Cardiac muscle cell (in vitro differentiated cells and primary cell): ENCODE results near the gene HTR4. TPM values are rescaled to one million over a fixed set of nuclear protein-coding genes. Genes with fewer than 3 reads are reported as not detected.
"Not testable (repeated sequence)": the region's sequence is repeated elsewhere in the genome, so short reads cannot be mapped to it uniquely, and the experiment has no call there.

Experiments used
- DNase-seq, 2 donors: peaks; one replicate each; pipeline versions ENCODE4 v3.0.0 to v3.0.0-alpha.2; 2010 to 2017; ENCODE audit warnings: low read depth in 1 of 2, low spot score in 1 of 2
- H3K27ac ChIP-seq: fragments of 200-600 bp; sonication (generic); 2 replicates; pipeline ENCODE4 v1.5.1; 2016
- H3K27me3 ChIP-seq: fragments of 200-600 bp; sonication (generic); 2 replicates; pipeline ENCODE4 v1.6.0; 2016; ENCODE audit warnings: control low read depth
- H3K36me3 ChIP-seq: fragments of 200-600 bp; sonication (generic); 2 replicates; pipeline ENCODE4 v1.5.1; 2016; ENCODE audit warnings: control low read depth
- H3K4me1 ChIP-seq: fragments of 200-600 bp; sonication (generic); 2 replicates; pipeline ENCODE4 v1.8.1; 2017; ENCODE audit warnings: low read depth, mild to moderate bottlenecking, mixed run types
- H3K4me3 ChIP-seq: fragments of 200-600 bp; sonication (generic); 2 replicates; pipeline ENCODE4 v1.5.1; 2016; ENCODE audit warnings: mild to moderate bottlenecking
- H3K9me3 ChIP-seq: fragments of 200-600 bp; sonication (generic); 2 replicates; pipeline ENCODE4 v1.5.1; 2017; ENCODE audit warnings: low read depth, mild to moderate bottlenecking, control low read depth
- CTCF ChIP-seq: IDR thresholded peaks from 2 replicates; pipeline ENCODE4 v1.5.1; 2012; ENCODE audit warnings: low read depth, mild to moderate bottlenecking, low read length
- polyA plus RNA-seq: library from polyadenylated mRNA; unstranded; fragments of >200 nt; fragmentation: Nextera tagmentation; extraction: Ambion mirVana; gene quantifications from 2 replicates; pipeline ENCODE4 v1.2.1, GENCODE V29; 2016
- total RNA-seq: library from RNA; depleted of rRNA; stranded (reverse); fragments of >200 nt; gene quantifications from 2 replicates; pipeline ENCODE4 v1.2.3, GENCODE V29; 2016

HTR4 gene
- total and polyA plus RNA-seq, 2 experiments from 2014 or later = 0.82 to 2.3 TPM

GRCh38 chr5:148482196-148482595 lies 172.1 kb downstream of the HTR4 start:
- no peaks in the 10 kb centered on the region for H3K27me3 ChIP-seq
- H3K9me3 ChIP-seq = no peaks in the 10 kb centered on the region
- TF ChIP-seq CTCF = no peak
- H3K27ac ChIP-seq = no peak overlapping the region
- H3K4me1 ChIP-seq = no peaks in the 10 kb centered on the region
- peak in 1 of 2 donors; percentile 28 for DNase-seq
- no peak overlapping the region for H3K4me3 ChIP-seq
- no peaks in the 10 kb centered on the region for H3K36me3 ChIP-seq

GRCh38 chr5:148477429-148477828 lies 176.9 kb downstream of the HTR4 start:
- Histone ChIP-seq H3K36me3 (no peaks in the 10 kb centered on the region), H3K4me1 (peaks cover 6% of the 10 kb centered on the region), H3K27ac (no peak overlapping the region), H3K9me3 (no peaks in the 10 kb centered on the region), H3K4me3 (no peak overlapping the region), H3K27me3 (no peaks in the 10 kb centered on the region)
- no peak for DNase-seq
- no peak for TF ChIP-seq CTCF

DNA sequence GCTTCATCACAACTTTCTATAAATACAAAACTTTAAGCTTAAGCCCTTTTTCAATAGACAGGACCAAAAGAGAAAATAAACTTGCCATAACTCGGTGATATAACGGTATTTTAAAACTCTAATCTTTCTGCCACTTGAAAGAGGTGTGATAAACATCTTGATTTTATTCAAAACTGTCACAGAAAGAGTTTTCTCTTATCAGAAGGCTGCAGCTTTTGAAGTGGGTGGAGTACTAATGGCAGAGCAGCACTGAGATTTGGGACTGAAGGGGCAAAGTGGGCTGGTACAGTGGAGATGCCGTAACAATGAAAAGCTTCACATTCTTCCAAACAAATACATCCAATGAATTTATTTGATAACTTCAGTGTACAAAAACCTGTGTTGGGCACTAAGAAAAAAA lies 178.0 kb downstream of the HTR4 start:
- Histone ChIP-seq H3K4me1 (peaks cover 6% of the 10 kb centered on the region), H3K9me3 (no peaks in the 10 kb centered on the region), H3K27me3 (no peaks in the 10 kb centered on the region), H3K4me3 (no peak overlapping the region), H3K27ac (no peak overlapping the region), H3K36me3 (no peaks in the 10 kb centered on the region)
- no peak for DNase-seq
- TF ChIP-seq CTCF = no peak

- Histone ChIP-seq H3K4me1 (peaks cover 6% of the 10 kb centered on the region), H3K4me3 (no peak overlapping the region), H3K27ac (no peak overlapping the region), H3K27me3 (no peaks in the 10 kb centered on the region), H3K36me3 (no peaks in the 10 kb centered on the region), H3K9me3 (no peaks in the 10 kb centered on the region)
- peak in 1 of 2 donors; percentile 83 for DNase-seq
- TF ChIP-seq CTCF = no peak
These were observed 180.3 kb downstream of the HTR4 start for GRCh38 chr5:148474025-148474511.

GRCh38 chr5:148471379-148471778 lies 182.9 kb downstream of the HTR4 start:
- H3K27ac ChIP-seq = no peak overlapping the region
- TF ChIP-seq CTCF = no peak
- no peaks in the 10 kb centered on the region for H3K9me3 ChIP-seq
- no peaks in the 10 kb centered on the region for H3K27me3 ChIP-seq
- no peaks in the 10 kb centered on the region for H3K36me3 ChIP-seq
- no peak overlapping the region for H3K4me3 ChIP-seq
- no peak for DNase-seq
- peaks cover 6% of the 10 kb centered on the region for H3K4me1 ChIP-seq

- DNase-seq = peak in 1 of 2 donors; percentile 85
- H3K4me3 ChIP-seq = no peak overlapping the region
- no peak overlapping the region for H3K27ac ChIP-seq
- no peaks in the 10 kb centered on the region for H3K36me3 ChIP-seq
- TF ChIP-seq CTCF = no peak
- H3K9me3 ChIP-seq = no peaks in the 10 kb centered on the region
- no peaks in the 10 kb centered on the region for H3K27me3 ChIP-seq
- no peaks in the 10 kb centered on the region for H3K4me1 ChIP-seq
These were observed 184.8 kb downstream of the HTR4 start for GRCh38 chr5:148469501-148469935.

DNA sequence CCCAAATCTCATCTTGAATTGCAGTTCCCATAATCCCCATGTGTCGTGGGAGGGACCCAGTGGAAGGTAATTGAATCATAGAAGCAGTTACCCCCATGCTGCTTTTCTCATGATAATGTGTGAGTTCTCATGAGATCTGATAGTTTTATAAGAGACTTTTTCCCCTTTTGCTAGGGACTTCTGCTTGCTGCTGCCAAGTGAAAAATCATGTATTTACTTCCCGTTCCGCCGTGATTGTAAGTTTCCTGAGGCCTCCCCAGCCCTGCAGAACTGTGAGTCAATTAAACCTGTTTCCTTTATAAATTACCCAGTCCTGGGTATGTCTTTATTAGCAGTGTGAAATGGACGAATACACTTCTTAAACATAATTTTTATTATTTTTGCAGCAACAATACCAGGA lies 185.6 kb downstream of the HTR4 start:
- H3K36me3 ChIP-seq, H3K4me1 ChIP-seq, DNase-seq, H3K4me3 ChIP-seq, H3K27ac ChIP-seq, H3K9me3 ChIP-seq, H3K27me3 ChIP-seq: not testable (repeated sequence)
